K562 (cell line): ENCODE measurements around the gene PRCD. TPM values are rescaled to one million over a fixed set of nuclear protein-coding genes. Genes with fewer than 3 reads are reported as not detected.

Source experiments
- ASH1L ChIP-seq: fragments of 450-650 bp; IDR thresholded peaks from 2 replicates; pipeline ENCODE4 v1.6.1; 2018; ENCODE audit warnings: borderline replicate concordance, mild to moderate bottlenecking, low read depth; ENCODE audit not compliant: partially characterized antibody
- HNRNPL ChIP-seq: fragments of 200-400 bp; formaldehyde crosslinking; IDR thresholded peaks from 2 replicates; pipeline ENCODE4 v1.6.1; 2017; ENCODE audit warnings: low read depth, mild to moderate bottlenecking, low read length
- MAFK ChIP-seq: IDR thresholded peaks from 2 replicates; pipeline ENCODE4 v1.6.1; 2011; ENCODE audit warnings: low read length, improper control_type of control experiment
- MYBL2 ChIP-seq, 2 experiments: fragments of 450-650 bp in 1 of 2; sonication (generic) in 1 of 2; formaldehyde crosslinking in 1 of 2; IDR thresholded peaks; 2 replicates each; pipeline versions ENCODE4 v1.6.1 to v1.8.1; 2017 to 2022; ENCODE audit warnings: borderline replicate concordance in 1 of 2, inconsistent platforms in 1 of 2, low read depth in 1 of 2, mild to moderate bottlenecking in 1 of 2, missing genetic modification reagents in 1 of 2, moderate library complexity in 1 of 2
- NR4A1 ChIP-seq, 2 experiments: fragments of 250-450 bp in 1 of 2; fragments of 450-650 bp in 1 of 2; sonication (Bioruptor Pico) in 1 of 2; IDR thresholded peaks; 2 replicates each; pipeline versions ENCODE4 v1.4.0 to v1.6.1; 2016 to 2020; ENCODE audit warnings: mild to moderate bottlenecking in 2 of 2, missing compliant biosample characterization in 1 of 2, missing genetic modification characterization in 1 of 2, moderate library complexity in 1 of 2
- PURB ChIP-seq: sonication (generic); formaldehyde crosslinking; IDR thresholded peaks from 2 replicates; pipeline ENCODE4 v1.9.0; 2021; ENCODE audit warnings: low read depth, mild to moderate bottlenecking, missing genetic modification reagents
- TCF7 ChIP-seq: sonication (generic); IDR thresholded peaks from 2 replicates; pipeline ENCODE4 v1.6.1; 2016; ENCODE audit warnings: antibody characterized with exemption, borderline replicate concordance
- TRIM24 ChIP-seq, 2 experiments: fragments of 450-650 bp; IDR thresholded peaks; 2 replicates each; pipeline ENCODE4 v1.6.1; 2016
- ZKSCAN1 ChIP-seq: fragments of 150-350 bp; IDR thresholded peaks from 2 replicates; pipeline ENCODE4 v1.6.1; 2016; ENCODE audit warnings: low read depth, low read length
- ZNF3 ChIP-seq: fragments of 250-450 bp; sonication (Bioruptor Pico); IDR thresholded peaks from 2 replicates; pipeline ENCODE4 v1.5.0; 2021; ENCODE audit warnings: mild to moderate bottlenecking, moderate library complexity
- ZNF586 ChIP-seq: fragments of 450-650 bp; formaldehyde crosslinking; conservative IDR thresholded peaks from 2 replicates; pipeline ENCODE4 v1.4.0; 2020; ENCODE audit warnings: mild to moderate bottlenecking, moderate library complexity
- polyA plus RNA-seq, 8 experiments: library from polyadenylated mRNA; depleted of rRNA in 4 of 8; stranded (reverse) in 5 of 8; unstranded in 3 of 8; fragments of >200 nt; fragmentation: Nextera tagmentation in 2 of 8; fragmentation: Illumina TruSeq in 1 of 8; extraction: Ambion mirVana in 2 of 8; extraction: Trizol in 1 of 8; gene quantifications; 2 replicates each; pipeline versions ENCODE4 v1.2.1 to v1.2.3, GENCODE V29; 2011 to 2014; ENCODE audit warnings: inconsistent platforms in 1 of 8, missing spikeins in 1 of 8
- total RNA-seq, 7 experiments: library from RNA; depleted of rRNA in 6 of 7; stranded (reverse); fragments of >200 nt in 6 of 7; fragmentation: Illumina TruSeq in 2 of 7; extraction: Trizol in 2 of 7; gene quantifications; 2 replicates each; pipeline versions ENCODE4 v1.2.1 to v1.2.3, GENCODE V29; 2011 to 2021; ENCODE audit warnings: low replicate concordance in 1 of 7
- TF ChIP-seq, protein P1 (sequence below): fragments of 250-450 bp; sonication (Bioruptor Pico); IDR thresholded peaks from 2 replicates; pipeline ENCODE4 v1.8.0; 2021; ENCODE audit warnings: mild to moderate bottlenecking, moderate library complexity
- TF ChIP-seq, protein P2 (sequence below): IDR thresholded peaks from 2 replicates; pipeline ENCODE4 v1.6.1; 2012; ENCODE audit warnings: low read depth, low read length, improper control_type of control experiment, borderline replicate concordance
- TF ChIP-seq, protein P3 (sequence below): sonication (generic); formaldehyde crosslinking; IDR thresholded peaks from 2 replicates; pipeline ENCODE4 v1.8.0; 2022; ENCODE audit warnings: mild to moderate bottlenecking, missing genetic modification reagents
- TF ChIP-seq, protein P4 (sequence below): fragments of 250-450 bp; sonication (Bioruptor Pico); IDR thresholded peaks from 2 replicates; pipeline ENCODE4 v1.8.0; 2021; ENCODE audit warnings: borderline replicate concordance, mild to moderate bottlenecking, moderate library complexity; ENCODE audit not compliant: poor library complexity, severe bottlenecking
- TF ChIP-seq, protein P5 (sequence below): fragments of 200-800 bp; sonication (Bioruptor generic); IDR thresholded peaks from 2 replicates; pipeline ENCODE4 v1.6.1; 2017; ENCODE audit warnings: missing genetic modification characterization, missing compliant biosample characterization

The PRCD gene
- total and polyA plus RNA-seq, 9 of the 15 experiments (the other 6 are each of a cell fraction or from before 2014, with no cell fraction given): 0.20 to 0.25 (median 0.21) TPM; not detected in 6

DNA sequence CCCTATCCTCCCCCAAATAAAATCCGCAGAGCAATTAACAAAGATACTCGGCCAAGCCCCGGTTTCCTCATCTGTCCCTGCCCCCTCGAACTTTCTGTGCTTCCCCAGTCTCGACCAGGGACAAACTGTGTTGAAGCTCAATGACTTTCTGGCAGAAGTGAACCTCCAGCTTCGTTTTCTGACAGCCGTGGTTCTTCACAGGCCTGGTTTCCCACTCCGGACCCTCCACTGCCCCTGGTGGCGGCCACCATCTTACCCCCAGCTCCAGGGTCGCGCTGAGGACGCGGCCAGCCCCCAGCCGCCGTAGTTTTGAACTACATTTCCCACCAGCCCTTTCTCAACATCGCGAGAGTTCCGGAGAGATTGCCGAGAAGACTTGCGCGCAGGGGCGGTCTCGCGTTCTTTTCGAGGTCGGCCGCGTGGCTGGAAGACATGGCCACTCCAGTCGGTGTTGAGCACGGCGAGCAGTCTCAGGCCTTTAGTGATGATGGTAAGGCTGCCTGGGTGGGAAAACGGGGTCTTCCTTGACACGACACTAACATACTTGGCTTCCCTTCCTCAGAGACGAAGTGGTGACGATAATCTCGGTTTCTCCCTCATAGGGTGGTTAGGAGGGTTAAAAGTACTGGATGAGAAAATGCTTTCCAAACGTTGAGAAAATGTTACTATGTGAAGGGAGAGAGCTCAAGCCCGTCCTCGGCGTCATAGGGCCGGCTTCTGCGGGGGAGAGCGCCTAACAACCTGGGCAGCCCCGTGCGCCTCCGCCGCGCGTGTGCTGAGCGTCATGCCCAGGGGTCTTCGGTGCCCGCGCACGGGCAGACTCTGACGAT, 17.7 kb downstream of the PRCD start (continued):
- TF ChIP-seq, protein P1, sequence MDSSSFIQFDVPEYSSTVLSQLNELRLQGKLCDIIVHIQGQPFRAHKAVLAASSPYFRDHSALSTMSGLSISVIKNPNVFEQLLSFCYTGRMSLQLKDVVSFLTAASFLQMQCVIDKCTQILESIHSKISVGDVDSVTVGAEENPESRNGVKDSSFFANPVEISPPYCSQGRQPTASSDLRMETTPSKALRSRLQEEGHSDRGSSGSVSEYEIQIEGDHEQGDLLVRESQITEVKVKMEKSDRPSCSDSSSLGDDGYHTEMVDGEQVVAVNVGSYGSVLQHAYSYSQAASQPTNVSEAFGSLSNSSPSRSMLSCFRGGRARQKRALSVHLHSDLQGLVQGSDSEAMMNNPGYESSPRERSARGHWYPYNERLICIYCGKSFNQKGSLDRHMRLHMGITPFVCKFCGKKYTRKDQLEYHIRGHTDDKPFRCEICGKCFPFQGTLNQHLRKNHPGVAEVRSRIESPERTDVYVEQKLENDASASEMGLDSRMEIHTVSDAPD: no peak
- no peak for TF ChIP-seq ZNF586 (CRISPR knock-in tag)
- TF ChIP-seq, protein P2, sequence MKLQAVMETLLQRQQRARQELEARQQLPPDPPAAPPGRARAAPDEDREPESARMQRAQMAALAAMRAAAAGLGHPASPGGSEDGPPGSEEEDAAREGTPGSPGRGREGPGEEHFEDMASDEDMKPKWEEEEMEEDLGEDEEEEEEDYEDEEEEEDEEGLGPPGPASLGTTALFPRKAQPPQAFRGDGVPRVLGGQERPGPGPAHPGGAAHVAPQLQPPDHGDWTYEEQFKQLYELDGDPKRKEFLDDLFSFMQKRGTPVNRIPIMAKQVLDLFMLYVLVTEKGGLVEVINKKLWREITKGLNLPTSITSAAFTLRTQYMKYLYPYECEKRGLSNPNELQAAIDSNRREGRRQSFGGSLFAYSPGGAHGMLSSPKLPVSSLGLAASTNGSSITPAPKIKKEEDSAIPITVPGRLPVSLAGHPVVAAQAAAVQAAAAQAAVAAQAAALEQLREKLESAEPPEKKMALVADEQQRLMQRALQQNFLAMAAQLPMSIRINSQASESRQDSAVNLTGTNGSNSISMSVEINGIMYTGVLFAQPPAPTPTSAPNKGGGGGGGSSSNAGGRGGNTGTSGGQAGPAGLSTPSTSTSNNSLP: no peak
- TF ChIP-seq ASH1L: peak; percentile 63
- TF ChIP-seq, protein P3, sequence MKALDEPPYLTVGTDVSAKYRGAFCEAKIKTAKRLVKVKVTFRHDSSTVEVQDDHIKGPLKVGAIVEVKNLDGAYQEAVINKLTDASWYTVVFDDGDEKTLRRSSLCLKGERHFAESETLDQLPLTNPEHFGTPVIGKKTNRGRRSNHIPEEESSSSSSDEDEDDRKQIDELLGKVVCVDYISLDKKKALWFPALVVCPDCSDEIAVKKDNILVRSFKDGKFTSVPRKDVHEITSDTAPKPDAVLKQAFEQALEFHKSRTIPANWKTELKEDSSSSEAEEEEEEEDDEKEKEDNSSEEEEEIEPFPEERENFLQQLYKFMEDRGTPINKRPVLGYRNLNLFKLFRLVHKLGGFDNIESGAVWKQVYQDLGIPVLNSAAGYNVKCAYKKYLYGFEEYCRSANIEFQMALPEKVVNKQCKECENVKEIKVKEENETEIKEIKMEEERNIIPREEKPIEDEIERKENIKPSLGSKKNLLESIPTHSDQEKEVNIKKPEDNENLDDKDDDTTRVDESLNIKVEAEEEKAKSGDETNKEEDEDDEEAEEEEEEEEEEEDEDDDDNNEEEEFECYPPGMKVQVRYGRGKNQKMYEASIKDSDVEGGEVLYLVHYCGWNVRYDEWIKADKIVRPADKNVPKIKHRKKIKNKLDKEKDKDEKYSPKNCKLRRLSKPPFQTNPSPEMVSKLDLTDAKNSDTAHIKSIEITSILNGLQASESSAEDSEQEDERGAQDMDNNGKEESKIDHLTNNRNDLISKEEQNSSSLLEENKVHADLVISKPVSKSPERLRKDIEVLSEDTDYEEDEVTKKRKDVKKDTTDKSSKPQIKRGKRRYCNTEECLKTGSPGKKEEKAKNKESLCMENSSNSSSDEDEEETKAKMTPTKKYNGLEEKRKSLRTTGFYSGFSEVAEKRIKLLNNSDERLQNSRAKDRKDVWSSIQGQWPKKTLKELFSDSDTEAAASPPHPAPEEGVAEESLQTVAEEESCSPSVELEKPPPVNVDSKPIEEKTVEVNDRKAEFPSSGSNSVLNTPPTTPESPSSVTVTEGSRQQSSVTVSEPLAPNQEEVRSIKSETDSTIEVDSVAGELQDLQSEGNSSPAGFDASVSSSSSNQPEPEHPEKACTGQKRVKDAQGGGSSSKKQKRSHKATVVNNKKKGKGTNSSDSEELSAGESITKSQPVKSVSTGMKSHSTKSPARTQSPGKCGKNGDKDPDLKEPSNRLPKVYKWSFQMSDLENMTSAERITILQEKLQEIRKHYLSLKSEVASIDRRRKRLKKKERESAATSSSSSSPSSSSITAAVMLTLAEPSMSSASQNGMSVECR (CRISPR knock-in tag): peak; percentile 86
- no peak; the same call in 1 of the 2 replicates for TF ChIP-seq TCF7
- TF ChIP-seq HNRNPL: no peak
- no peak for TF ChIP-seq PURB (CRISPR knock-in tag)
- TF ChIP-seq, protein P4, sequence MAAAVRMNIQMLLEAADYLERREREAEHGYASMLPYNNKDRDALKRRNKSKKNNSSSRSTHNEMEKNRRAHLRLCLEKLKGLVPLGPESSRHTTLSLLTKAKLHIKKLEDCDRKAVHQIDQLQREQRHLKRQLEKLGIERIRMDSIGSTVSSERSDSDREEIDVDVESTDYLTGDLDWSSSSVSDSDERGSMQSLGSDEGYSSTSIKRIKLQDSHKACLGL (CRISPR knock-in tag): peak; percentile 36
- no peak for TF ChIP-seq MYBL2 (IDR thresholded peaks at IDR 0.05; ENCODE audit: low read depth)
- TF ChIP-seq MYBL2 (CRISPR knock-in tag; IDR thresholded peaks at IDR 0.05; ENCODE audit: borderline replicate concordance): no peak
- TF ChIP-seq NR4A1 (CRISPR knock-in tag; IDR thresholded peaks at IDR 0.05): no peak
- no peak for TF ChIP-seq NR4A1 (tag; IDR thresholded peaks at IDR 0.05)
- TF ChIP-seq ZNF3: no peak
- 0 out of 4 replicates have a peak, but pooled peaks of 1 of the 2 experiments have one; percentile 10 for TF ChIP-seq TRIM24 (IDR thresholded peaks at IDR 0.05)
- TF ChIP-seq, protein P5, sequence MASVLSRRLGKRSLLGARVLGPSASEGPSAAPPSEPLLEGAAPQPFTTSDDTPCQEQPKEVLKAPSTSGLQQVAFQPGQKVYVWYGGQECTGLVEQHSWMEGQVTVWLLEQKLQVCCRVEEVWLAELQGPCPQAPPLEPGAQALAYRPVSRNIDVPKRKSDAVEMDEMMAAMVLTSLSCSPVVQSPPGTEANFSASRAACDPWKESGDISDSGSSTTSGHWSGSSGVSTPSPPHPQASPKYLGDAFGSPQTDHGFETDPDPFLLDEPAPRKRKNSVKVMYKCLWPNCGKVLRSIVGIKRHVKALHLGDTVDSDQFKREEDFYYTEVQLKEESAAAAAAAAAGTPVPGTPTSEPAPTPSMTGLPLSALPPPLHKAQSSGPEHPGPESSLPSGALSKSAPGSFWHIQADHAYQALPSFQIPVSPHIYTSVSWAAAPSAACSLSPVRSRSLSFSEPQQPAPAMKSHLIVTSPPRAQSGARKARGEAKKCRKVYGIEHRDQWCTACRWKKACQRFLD (CRISPR knock-in tag): peak; percentile 70; the same call in 1 of the 2 replicates
- TF ChIP-seq ZKSCAN1: peak; percentile 45; the same call in 1 of the 2 replicates
- no peak for TF ChIP-seq MAFK
